ENCODE data around the gene KANK4.

KANK4 gene

DNA sequence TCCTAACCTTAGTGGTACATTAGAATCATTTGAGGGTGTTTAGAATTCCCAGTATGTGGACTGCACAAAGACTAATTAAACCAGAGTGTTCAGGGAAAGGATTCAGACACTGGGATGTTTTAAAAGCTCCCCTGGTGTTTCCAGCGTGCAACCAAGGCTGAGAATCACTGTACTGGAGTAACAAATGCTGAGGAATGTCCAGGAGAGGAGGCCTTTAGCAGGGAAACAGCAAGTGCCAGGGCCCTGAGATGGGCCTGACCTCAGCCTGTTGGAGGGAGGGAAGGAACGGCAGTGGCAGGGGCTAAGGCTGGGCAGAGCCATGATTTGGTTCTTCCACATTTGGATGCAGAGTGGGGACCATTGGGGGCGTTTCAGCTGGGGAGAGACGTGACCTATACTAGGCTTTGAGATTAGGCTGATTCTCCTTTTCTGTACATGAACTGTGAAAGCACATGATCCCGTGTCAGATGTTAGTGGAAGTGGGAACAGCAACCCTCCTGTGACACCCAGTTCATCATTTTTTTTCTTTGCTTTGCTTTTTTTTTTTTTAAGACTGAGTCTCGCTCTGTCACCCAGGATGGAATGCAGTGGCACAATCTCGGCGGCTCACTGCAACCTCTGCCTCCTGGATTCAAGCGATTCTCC is 49.3 kb downstream of the KANK4 start:
- DNase-seq (ENCODE audit: low read depth) = no peak
- TF ChIP-seq, protein P1, sequence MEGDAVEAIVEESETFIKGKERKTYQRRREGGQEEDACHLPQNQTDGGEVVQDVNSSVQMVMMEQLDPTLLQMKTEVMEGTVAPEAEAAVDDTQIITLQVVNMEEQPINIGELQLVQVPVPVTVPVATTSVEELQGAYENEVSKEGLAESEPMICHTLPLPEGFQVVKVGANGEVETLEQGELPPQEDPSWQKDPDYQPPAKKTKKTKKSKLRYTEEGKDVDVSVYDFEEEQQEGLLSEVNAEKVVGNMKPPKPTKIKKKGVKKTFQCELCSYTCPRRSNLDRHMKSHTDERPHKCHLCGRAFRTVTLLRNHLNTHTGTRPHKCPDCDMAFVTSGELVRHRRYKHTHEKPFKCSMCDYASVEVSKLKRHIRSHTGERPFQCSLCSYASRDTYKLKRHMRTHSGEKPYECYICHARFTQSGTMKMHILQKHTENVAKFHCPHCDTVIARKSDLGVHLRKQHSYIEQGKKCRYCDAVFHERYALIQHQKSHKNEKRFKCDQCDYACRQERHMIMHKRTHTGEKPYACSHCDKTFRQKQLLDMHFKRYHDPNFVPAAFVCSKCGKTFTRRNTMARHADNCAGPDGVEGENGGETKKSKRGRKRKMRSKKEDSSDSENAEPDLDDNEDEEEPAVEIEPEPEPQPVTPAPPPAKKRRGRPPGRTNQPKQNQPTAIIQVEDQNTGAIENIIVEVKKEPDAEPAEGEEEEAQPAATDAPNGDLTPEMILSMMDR (IDR thresholded peaks at IDR 0.05; ENCODE audit: insufficient read depth, low read depth, low read length, missing control alignments) = no peak
- H3K4me3 ChIP-seq (ENCODE audit: low read depth, low read length) = no peak overlapping the region

DNA sequence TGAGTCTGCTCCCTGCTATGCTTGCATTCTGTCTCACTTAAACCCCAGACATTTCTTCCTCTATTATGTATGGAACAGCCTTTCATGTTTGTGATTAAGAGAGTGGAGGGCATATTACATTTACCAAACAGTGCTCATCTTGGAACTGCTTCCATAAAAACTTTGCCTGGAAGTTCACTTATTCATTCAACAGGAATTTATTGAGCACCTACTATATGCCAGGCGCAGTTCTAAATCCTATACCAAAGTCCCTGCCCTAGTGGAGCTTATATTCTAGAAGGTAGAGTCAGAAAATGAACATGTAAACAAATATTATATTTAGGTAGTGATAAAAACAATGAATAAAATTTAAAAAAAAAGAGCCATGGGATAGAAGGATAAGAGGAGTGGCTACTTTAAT is 49.8 kb downstream of the KANK4 start:
- no peak for DNase-seq (ENCODE audit: low read depth)
- no peak overlapping the region for H3K4me3 ChIP-seq (ENCODE audit: low read depth, low read length)
- TF ChIP-seq, protein P1 (IDR thresholded peaks at IDR 0.05; ENCODE audit: insufficient read depth, low read depth, low read length, missing control alignments) = no peak

DNA sequence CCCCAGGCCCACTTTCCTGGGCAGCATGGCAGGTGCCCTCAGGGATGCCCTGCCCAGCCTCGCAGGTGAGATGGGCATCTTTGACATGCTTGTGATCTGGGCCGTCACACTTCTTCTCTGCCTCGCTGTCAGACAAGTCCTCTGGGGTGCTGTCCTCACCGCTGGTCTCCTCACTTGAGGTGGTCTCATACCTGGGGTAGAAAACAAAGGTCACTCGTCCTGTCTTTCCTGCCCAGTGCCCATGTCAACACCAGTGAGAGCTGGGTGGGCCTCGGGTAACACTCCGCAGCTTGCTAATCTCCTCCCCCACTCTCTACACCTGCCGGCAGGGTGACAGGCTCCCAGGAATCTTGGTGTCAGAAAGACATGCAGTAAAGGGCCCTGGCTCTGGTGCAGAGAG is 50.9 kb downstream of the KANK4 start:
- TF ChIP-seq, protein P1 (IDR thresholded peaks at IDR 0.05; ENCODE audit: insufficient read depth, low read depth, low read length, missing control alignments) = no peak

GRCh38 chr1:62265956-62266935 is 53.0 kb downstream of the KANK4 start:
- TF ChIP-seq, protein P1 (IDR thresholded peaks at IDR 0.05; ENCODE audit: insufficient read depth, low read depth, low read length, missing control alignments) = no peak
- no peak overlapping the region for H3K4me3 ChIP-seq (ENCODE audit: low read depth, low read length)
- no peak for DNase-seq (ENCODE audit: low read depth)

More for the DNA sequence above, 50.9 kb downstream of the KANK4 start:
- no peak overlapping the region for H3K4me3 ChIP-seq (ENCODE audit: low read depth, low read length)
- DNase-seq (ENCODE audit: low read depth) = no peak

DNA sequence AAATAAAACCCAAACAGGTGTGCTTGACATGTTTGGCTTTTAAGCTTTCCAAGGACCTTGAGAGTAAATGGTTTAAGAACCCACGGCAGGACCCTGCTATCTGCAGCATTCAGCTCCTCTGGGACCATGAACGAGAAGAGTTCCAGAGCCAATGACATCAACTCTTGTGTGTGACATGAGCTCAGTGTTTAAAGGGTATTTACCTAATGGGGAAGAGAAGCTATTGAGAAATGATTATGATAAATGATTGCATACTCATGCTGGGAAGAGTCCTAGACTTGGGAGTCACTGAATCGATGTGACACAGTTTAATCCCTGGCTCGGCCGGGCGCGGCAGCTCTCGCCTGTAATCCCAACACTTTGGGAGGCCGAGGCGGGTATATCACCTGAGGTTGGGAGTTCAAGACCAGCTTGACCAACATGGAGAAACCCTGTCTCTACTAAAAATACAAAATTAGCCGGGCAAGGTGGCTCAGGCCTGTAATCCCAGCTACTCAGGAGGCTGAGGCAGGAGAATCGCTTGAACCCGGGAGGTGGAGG is 55.4 kb downstream of the KANK4 start:
- no peak for DNase-seq (ENCODE audit: low read depth)
- TF ChIP-seq, protein P1 (IDR thresholded peaks at IDR 0.05; ENCODE audit: insufficient read depth, low read depth, low read length, missing control alignments) = no peak

GRCh38 chr1:62263006-62263813 is 56.0 kb downstream of the KANK4 start:
- TF ChIP-seq, protein P1 (IDR thresholded peaks at IDR 0.05; ENCODE audit: insufficient read depth, low read depth, low read length, missing control alignments) = no peak
- no peak overlapping the region for H3K4me3 ChIP-seq (ENCODE audit: low read depth, low read length)
- DNase-seq (ENCODE audit: low read depth) = no peak

More for the DNA sequence above, 55.4 kb downstream of the KANK4 start:
- no peak overlapping the region for H3K4me3 ChIP-seq (ENCODE audit: low read depth, low read length)
